GM12865 (cell line): Measurements from ENCODE around the gene C19orf85.
"Not testable (repeated sequence)": the region's sequence is repeated elsewhere in the genome, so short reads cannot be mapped to it uniquely, and the experiment has no call there.

Source experiments
- DNase-seq: peaks from one replicate; pipeline ENCODE4 v3.0.0; 2010; ENCODE audit warnings: low read depth
- H3K4me3 ChIP-seq: 2 replicates; pipeline ENCODE4 v1.5.1; 2011; ENCODE audit warnings: mild to moderate bottlenecking, low read depth, low read length, control low read depth
- CTCF ChIP-seq: IDR thresholded peaks from 2 replicates; pipeline ENCODE4 v1.5.1; 2011; ENCODE audit warnings: low read length, control low read depth, low read depth, inconsistent platforms; ENCODE audit not compliant: insufficient read depth; ENCODE audit errors: missing control alignments

The C19orf85 gene

GRCh38 chr19:55500368-55500952, 35.9 kb upstream of the C19orf85 start:
- DNase-seq = no peak
- no peak for TF ChIP-seq CTCF
- H3K4me3 ChIP-seq = no peak overlapping the region

- H3K4me3 ChIP-seq = no peak overlapping the region
- no peak for DNase-seq
- no peak for TF ChIP-seq CTCF
Observed at GRCh38 chr19:55498246-55498840, 33.8 kb upstream of the C19orf85 start.

GRCh38 chr19:55497763-55498162, 33.2 kb upstream of the C19orf85 start:
- DNase-seq = no peak
- no peak for TF ChIP-seq CTCF
- H3K4me3 ChIP-seq = no peak overlapping the region

- DNase-seq, H3K4me3 ChIP-seq: not testable (repeated sequence)
Observed at GRCh38 chr19:55496820-55497219, 32.3 kb upstream of the C19orf85 start.

- TF ChIP-seq CTCF = no peak
- no peak for DNase-seq
- H3K4me3 ChIP-seq = no peak overlapping the region
Observed at GRCh38 chr19:55495646-55496349, 31.2 kb upstream of the C19orf85 start.

- TF ChIP-seq CTCF = no peak
- no peak overlapping the region for H3K4me3 ChIP-seq
- DNase-seq = no peak
Observed at GRCh38 chr19:55494172-55494761, 29.7 kb upstream of the C19orf85 start.

GRCh38 chr19:55493645-55494171, 29.2 kb upstream of the C19orf85 start:
- no peak overlapping the region for H3K4me3 ChIP-seq
- no peak for DNase-seq
- TF ChIP-seq CTCF = no peak
